Measurements from ENCODE around the gene AIP. TPM values are rescaled to one million over a fixed set of nuclear protein-coding genes. Genes with fewer than 3 reads are reported as not detected.

AIP gene
- total and polyA plus RNA-seq, 2 of the 8 experiments (the other 6 are each of a cell fraction or from before 2014, with no cell fraction given) = 29.8 to 54.4 TPM

DNA sequence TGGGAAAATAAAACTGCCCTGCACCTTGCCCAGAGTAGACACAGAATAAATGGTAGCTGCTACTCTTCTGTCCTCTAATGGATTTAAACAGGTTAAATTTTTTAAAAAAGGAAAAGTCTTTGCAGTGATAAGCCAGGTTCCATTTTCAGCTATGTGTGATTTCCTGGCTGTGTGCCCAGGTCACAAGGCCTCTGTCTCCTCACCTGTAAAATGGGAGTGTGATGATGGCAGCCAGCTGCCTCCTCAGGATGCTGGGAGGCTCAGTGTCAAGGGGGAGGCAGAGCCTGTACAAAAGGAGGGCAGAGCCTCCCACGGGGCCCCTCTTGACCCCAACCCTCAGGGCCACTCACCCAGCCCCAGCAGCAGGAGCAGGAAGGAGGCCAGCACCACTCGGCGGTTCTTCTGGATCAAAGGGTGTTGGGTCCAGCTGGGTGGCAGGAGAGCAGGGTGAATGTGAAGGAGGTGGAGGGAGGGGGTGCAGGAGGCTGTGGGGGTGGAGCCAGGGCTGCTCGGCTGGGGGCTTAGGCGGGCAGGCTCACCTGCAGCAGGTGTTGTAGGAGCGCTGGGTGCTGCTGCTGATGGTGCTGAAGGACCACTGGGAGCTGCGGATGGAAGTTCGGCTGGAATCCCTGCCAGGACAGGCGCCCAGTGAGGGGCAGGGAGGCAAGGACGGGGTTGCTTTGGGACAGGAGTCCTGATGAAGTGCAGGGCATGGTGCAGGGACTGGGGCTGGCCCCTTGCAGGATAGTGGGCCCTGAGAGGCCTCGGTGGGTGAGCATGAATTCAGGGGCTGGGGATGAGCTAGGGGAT lies 15.7 kb upstream of the AIP start:
- Histone ChIP-seq H3K23ac (ENCODE audit: insufficient read length) (no peak overlapping the region), H3K4ac (replicated peaks; ENCODE audit: insufficient read length, low read depth, low read length) (no peak overlapping the region), H2BK5ac (ENCODE audit: low read depth, low read length) (no peak overlapping the region), H3K27me3 (replicated peaks in 1 of 4; ENCODE audit: control insufficient read depth in 3 of 4, extremely low read depth in 1 of 4, insufficient read depth in 3 of 4, low read length in 3 of 4) (no peaks in the 10 kb centered on the region), H3K4me2 (ENCODE audit: insufficient read depth in 1 of 2, low read depth in 2 of 2, low read length in 2 of 2) (peak overlapping the region; percentile 81 to 86; a peak in 3 of 4 replicates), H2BK15ac (ENCODE audit: low read length) (no peak overlapping the region), H3K4me3 (ENCODE audit: extremely low read depth in 1 of 4, insufficient read depth in 2 of 4, low read depth in 3 of 4, low read length in 4 of 4) (peak overlapping the region in 1 of 4 experiments; percentile 90; a peak in 2 of 8 replicates), H3K4me1 (replicated peaks in 1 of 4; ENCODE audit: control insufficient read depth in 3 of 4, insufficient read depth in 4 of 4, low read length in 3 of 4) (peaks cover 2 to 14% (median 6%) of the 10 kb centered on the region in 4 experiments; a peak in 6 of 7 replicates), H3K18ac (ENCODE audit: extremely low read depth, low read length) (no peak overlapping the region), H2BK20ac (ENCODE audit: low read length) (no peak overlapping the region), H3K14ac (ENCODE audit: insufficient read length) (no peak overlapping the region), H3K79me2 (ENCODE audit: control insufficient read depth in 1 of 2, insufficient read depth in 2 of 2, low read length in 2 of 2) (peaks cover 0 to 3% of the 10 kb centered on the region in 2 experiments; a peak in 2 of 4 replicates), H3K27ac (ENCODE audit: low read depth, low read length) (no peak overlapping the region), H3K9ac (replicated peaks in 1 of 4; ENCODE audit: extremely low read depth in 1 of 4, low read depth in 3 of 4, low read length in 3 of 4) (no peak overlapping the region), H3K23me2 (ENCODE audit: low read depth, low read length) (peaks cover 6% of the 10 kb centered on the region), H4K20me1 (replicated peaks in 1 of 2; ENCODE audit: control insufficient read depth in 1 of 2, insufficient read depth in 2 of 2, low read length in 2 of 2) (peaks cover 0 to 3% of the 10 kb centered on the region in 2 experiments), H2AFZ (ENCODE audit: low read length) (no peak overlapping the region), H3K56ac (replicated peaks; ENCODE audit: insufficient read length, low read depth, low read length) (no peak overlapping the region), H2AK5ac (ENCODE audit: low read depth, low read length) (no peak overlapping the region), H3K79me1 (ENCODE audit: low read depth, low read length) (peaks cover 2% of the 10 kb centered on the region), H3K9me3 (ENCODE audit: insufficient read depth in 2 of 2, low read depth in 1 of 2, low read length in 1 of 2) (no peaks in the 10 kb centered on the region), H4K8ac (ENCODE audit: extremely low read depth, insufficient read depth, low read length) (no peak overlapping the region; the same call in 1 of the 2 replicates), H2BK12ac (ENCODE audit: low read depth, low read length) (no peak overlapping the region), H4K5ac (ENCODE audit: insufficient read length, low read depth, low read length) (no peak overlapping the region), H4K91ac (replicated peaks; ENCODE audit: insufficient read length, low read length) (no peak overlapping the region), H2BK120ac (replicated peaks; ENCODE audit: low read depth, low read length) (no peak overlapping the region), H3K36me3 (ENCODE audit: control insufficient read depth in 2 of 4, insufficient read depth in 4 of 4, low read length in 3 of 4) (no peaks in the 10 kb centered on the region)
- WGBS, 2 experiments (ENCODE audit: extremely low coverage in 1 of 2, insufficient coverage in 1 of 2, insufficient read length in 1 of 2, insufficient replicate concordance in 2 of 2, low coverage in 1 of 2, low lambda C conversion rate in 2 of 2, missing lambda C conversion rate in 1 of 2) = 88% methylated on average over 8 of the region's 11 CpGs; no CpG with 5 or more reads in 1 of the 2 experiments
- no peak for FAIRE-seq
- POLR2A ChIA-PET (ENCODE audit: partially characterized antibody) = interaction anchor here (0.6 to 4.6 kb wide), 18 partner anchors 9 to 295 kb away, joined by 3 to 36 read pairs (median 6); partner anchors contain the start of genes CABP4, CARNS1, CORO1B and GPR152
- DNase-seq (ENCODE audit: low read depth in 1 of 2, low spot score in 2 of 2) = no peak
- CTCF ChIA-PET (ENCODE audit: partially characterized antibody) = interaction anchor here (0.6 to 2.3 kb wide), 12 partner anchors 8 to 297 kb away, joined by 3 to 15 read pairs (median 4); partner anchors contain the start of genes CARNS1, CORO1B and PPP1CA
- TF ChIP-seq, protein P1, sequence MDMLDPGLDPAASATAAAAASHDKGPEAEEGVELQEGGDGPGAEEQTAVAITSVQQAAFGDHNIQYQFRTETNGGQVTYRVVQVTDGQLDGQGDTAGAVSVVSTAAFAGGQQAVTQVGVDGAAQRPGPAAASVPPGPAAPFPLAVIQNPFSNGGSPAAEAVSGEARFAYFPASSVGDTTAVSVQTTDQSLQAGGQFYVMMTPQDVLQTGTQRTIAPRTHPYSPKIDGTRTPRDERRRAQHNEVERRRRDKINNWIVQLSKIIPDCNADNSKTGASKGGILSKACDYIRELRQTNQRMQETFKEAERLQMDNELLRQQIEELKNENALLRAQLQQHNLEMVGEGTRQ (IDR thresholded peaks at IDR 0.05; ENCODE audit: low read length) = no peak
- no peak for TF ChIP-seq EP300 (IDR thresholded peaks at IDR 0.05; ENCODE audit: borderline replicate concordance in 1 of 2, low read depth in 2 of 2, low read length in 2 of 2)
- no peak for TF ChIP-seq RAD21 (IDR thresholded peaks at IDR 0.05 in 1 of 2, conservative IDR thresholded peaks at IDR 0.05 in 1 of 2; ENCODE audit: low read depth in 2 of 2, low read length in 2 of 2)
- TF ChIP-seq CREB1 (IDR thresholded peaks at IDR 0.05) = no peak
- TF ChIP-seq TAF1 (IDR thresholded peaks at IDR 0.05; ENCODE audit: low read depth, low read length) = no peak
- TF ChIP-seq RFX5 (IDR thresholded peaks at IDR 0.05; ENCODE audit: borderline replicate concordance, low read depth, low read length) = no peak
- no peak for TF ChIP-seq CHD1 (IDR thresholded peaks at IDR 0.05; ENCODE audit: low read depth, low read length)
- TF ChIP-seq RBBP5 (IDR thresholded peaks at IDR 0.05; ENCODE audit: borderline replicate concordance, low read depth, low read length) = no peak
- no peak for TF ChIP-seq CTBP2 (IDR thresholded peaks at IDR 0.05; ENCODE audit: borderline replicate concordance, insufficient read depth, insufficient read length, low read length)

Data from H1 (cell line).